DND-41 (cell line): ENCODE measurements around the gene PLPPR2.
"Not testable (repeated sequence)": the region's sequence is repeated elsewhere in the genome, so short reads cannot be mapped to it uniquely, and the experiment has no call there.

Experiments used
- ATAC-seq: fragments of 200-7000 bp; cut with Tn5 transposase; 3 replicates; pipeline ENCODE4 v1.9.1; 2021; ENCODE audit warnings: low read depth; ENCODE audit not compliant: insufficient read depth
- DNase-seq: peaks from one replicate; pipeline ENCODE4 v3.0.0-alpha.2; 2020
- H2AFZ ChIP-seq: 2 replicates; pipeline ENCODE4 v1.6.0; 2012; ENCODE audit warnings: low read depth, low read length
- H3K27ac ChIP-seq: 2 replicates; pipeline ENCODE4 v1.5.1; 2012; ENCODE audit warnings: low read length, inconsistent platforms
- H3K27me3 ChIP-seq: fragments of 200-600 bp; sonication (generic); 2 replicates; pipeline ENCODE4 v1.6.0; 2012; ENCODE audit warnings: low read length, mild to moderate bottlenecking, inconsistent platforms; ENCODE audit not compliant: insufficient read depth, poor library complexity
- H3K36me3 ChIP-seq: 2 replicates; pipeline ENCODE4 v1.5.1; 2012; ENCODE audit warnings: low read length, inconsistent platforms; ENCODE audit not compliant: insufficient read depth
- H3K4me1 ChIP-seq: 2 replicates; pipeline ENCODE4 v1.5.1; 2012; ENCODE audit warnings: mild to moderate bottlenecking, low read length; ENCODE audit not compliant: insufficient read depth
- H3K4me2 ChIP-seq: 2 replicates; pipeline ENCODE4 v1.6.0; 2012; ENCODE audit warnings: mild to moderate bottlenecking, moderate library complexity, low read length, inconsistent platforms; ENCODE audit not compliant: insufficient read depth
- H3K4me3 ChIP-seq, 2 experiments: fragments of 200-600 bp in 1 of 2; shearing (Covaris generic) in 1 of 2; 2 replicates each; pipeline ENCODE4 v1.5.1; 2012 to 2016; ENCODE audit warnings: inconsistent platforms in 2 of 2, low read length in 2 of 2, mild to moderate bottlenecking in 2 of 2, low read depth in 1 of 2, moderate library complexity in 1 of 2
- H3K79me2 ChIP-seq: 2 replicates; pipeline ENCODE4 v1.6.0; 2012; ENCODE audit warnings: low read length, inconsistent platforms; ENCODE audit not compliant: insufficient read depth
- H3K9ac ChIP-seq: 2 replicates; pipeline ENCODE4 v1.6.0; 2012; ENCODE audit warnings: low read depth, mild to moderate bottlenecking, inconsistent platforms, low read length, moderate library complexity
- H3K9me3 ChIP-seq: 2 replicates; pipeline ENCODE4 v1.5.1; 2012; ENCODE audit warnings: low read length, moderate library complexity, mild to moderate bottlenecking, inconsistent platforms; ENCODE audit not compliant: insufficient read depth, severe bottlenecking
- H4K20me1 ChIP-seq: 2 replicates; pipeline ENCODE4 v1.6.0; 2012; ENCODE audit warnings: low read length; ENCODE audit not compliant: insufficient read depth
- CTCF ChIP-seq: IDR thresholded peaks from 2 replicates; pipeline ENCODE4 v1.5.1; 2012; ENCODE audit warnings: borderline replicate concordance, low read length, moderate library complexity, mild to moderate bottlenecking; ENCODE audit not compliant: poor library complexity, severe bottlenecking; ENCODE audit errors: extremely low read depth
- EZH2 ChIP-seq: IDR thresholded peaks from 3 replicates; pipeline ENCODE4 v1.6.1; 2012; ENCODE audit warnings: borderline replicate concordance, low read depth, mild to moderate bottlenecking, moderate library complexity, low read length, inconsistent platforms; ENCODE audit not compliant: severe bottlenecking

PLPPR2 gene

GRCh38 chr19:11349171-11349570 is 6.1 kb upstream of the PLPPR2 start:
- Histone ChIP-seq H3K4me2 (no peak overlapping the region), H3K27ac (no peak overlapping the region), H3K36me3 (no peaks in the 10 kb centered on the region), H2AFZ (no peak overlapping the region), H3K9me3 (peaks cover 3% of the 10 kb centered on the region), H3K27me3 (no peaks in the 10 kb centered on the region), H4K20me1 (no peaks in the 10 kb centered on the region), H3K4me3 (no peak overlapping the region), H3K9ac (no peak overlapping the region), H3K79me2 (peaks cover 11% of the 10 kb centered on the region), H3K4me1 (peaks cover 31% of the 10 kb centered on the region)
- no peak for ATAC-seq
- no peak for TF ChIP-seq CTCF
- DNase-seq = no peak

- DNase-seq, H3K9me3 ChIP-seq, H3K27me3 ChIP-seq, H3K27ac ChIP-seq, H3K79me2 ChIP-seq, H2AFZ ChIP-seq, H4K20me1 ChIP-seq, H3K4me2 ChIP-seq, H3K9ac ChIP-seq, H3K36me3 ChIP-seq, H3K4me3 ChIP-seq, ATAC-seq: not testable (repeated sequence)
- H3K4me1 ChIP-seq = peaks cover 11% of the 10 kb centered on the region
Measured at GRCh38 chr19:11354102-11354501, 1.1 kb upstream of the PLPPR2 start.

GRCh38 chr19:11356074-11356397 is 804 bp downstream of the PLPPR2 start:
- peaks cover 11% of the 10 kb centered on the region for H3K4me1 ChIP-seq
- no peaks in the 10 kb centered on the region for H3K9me3 ChIP-seq
- H3K4me3 ChIP-seq = peak overlapping the region in 1 of 2 experiments; percentile 53; a peak in 2 of 4 replicates
- no peak overlapping the region; the same call in 1 of the 2 replicates for H3K9ac ChIP-seq
- peak overlapping the region; percentile 70 for H3K4me2 ChIP-seq
- no peak overlapping the region for H3K27ac ChIP-seq
- ATAC-seq (no peak), DNase-seq (no peak)
- H3K27me3 ChIP-seq = no peaks in the 10 kb centered on the region
- H4K20me1 ChIP-seq = peaks cover 3% of the 10 kb centered on the region; the same call in 1 of the 2 replicates
- no peak overlapping the region for H2AFZ ChIP-seq
- 0 out of 2 replicates have a peak, but pooled peaks cover under 1% of the 10 kb centered on the region for H3K36me3 ChIP-seq
- no peaks in the 10 kb centered on the region for H3K79me2 ChIP-seq
- no peak for TF ChIP-seq EZH2
- no peak for TF ChIP-seq CTCF

- no peak overlapping the region for H3K4me3 ChIP-seq
- H3K9ac ChIP-seq = no peak overlapping the region
- H3K9me3 ChIP-seq = no peaks in the 10 kb centered on the region
- ATAC-seq = no peak
- no peaks in the 10 kb centered on the region for H3K27me3 ChIP-seq
- TF ChIP-seq EZH2 (no peak), CTCF (no peak)
- no peaks in the 10 kb centered on the region for H3K79me2 ChIP-seq
- peaks cover 3% of the 10 kb centered on the region; the same call in 1 of the 2 replicates for H4K20me1 ChIP-seq
- no peak for DNase-seq
- H2AFZ ChIP-seq = no peak overlapping the region
- H3K36me3 ChIP-seq = peaks cover 4% of the 10 kb centered on the region; the same call in 1 of the 2 replicates
- H3K4me1 ChIP-seq = peaks cover 11% of the 10 kb centered on the region
- no peak overlapping the region for H3K27ac ChIP-seq
- no peak overlapping the region for H3K4me2 ChIP-seq
Measured at GRCh38 chr19:11356676-11357550, 1.7 kb downstream of the PLPPR2 start.
